GM18858 (cell line): Measurements from ENCODE around the gene SLX4IP.

Source experiments
- ATAC-seq: cut with Tn5 transposase; IDR thresholded peaks from one replicate; pipeline ENCODE4 v1.9.1; 2021; ENCODE audit not compliant: unreplicated experiment

SLX4IP gene

GRCh38 chr20:10428008-10428407, 7.1 kb upstream of the SLX4IP start:
- no peak for ATAC-seq

GRCh38 chr20:10429443-10429981, 5.6 kb upstream of the SLX4IP start:
- no peak for ATAC-seq

- no peak for ATAC-seq
These were observed 5.1 kb upstream of the SLX4IP start for GRCh38 chr20:10430000-10430466.

GRCh38 chr20:10430704-10431103, 4.4 kb upstream of the SLX4IP start:
- no peak for ATAC-seq

GRCh38 chr20:10432079-10432478, 3.0 kb upstream of the SLX4IP start:
- no peak for ATAC-seq

- no peak for ATAC-seq
These were observed 2.0 kb upstream of the SLX4IP start for GRCh38 chr20:10433014-10433622.

- peak; percentile 34 for ATAC-seq
These were observed 1.3 kb upstream of the SLX4IP start, which contains the start of gene MKKS for GRCh38 chr20:10433623-10434466. Gene MKKS, minus strand, starts transcription at chr20:10434222. Its CDS starts 20,708 bp downstream, at chr20:10413514.

GRCh38 chr20:10434467-10434831, 656 bp upstream of the SLX4IP start:
- peak; percentile 27 for ATAC-seq

GRCh38 chr20:10436053-10436699, 1.1 kb downstream of the SLX4IP start:
- no peak for ATAC-seq

GRCh38 chr20:10438217-10438616, 3.1 kb downstream of the SLX4IP start:
- no peak for ATAC-seq

GRCh38 chr20:10443936-10444335, 8.8 kb downstream of the SLX4IP start:
- ATAC-seq, result no peak

- ATAC-seq, result no peak
These were observed 10.7 kb downstream of the SLX4IP start for GRCh38 chr20:10445758-10446157.

GRCh38 chr20:10447028-10447427, 11.9 kb downstream of the SLX4IP start:
- peak; percentile 99 for ATAC-seq

GRCh38 chr20:10448270-10449156, 13.4 kb downstream of the SLX4IP start:
- ATAC-seq, result no peak

GRCh38 chr20:10449270-10449669, 14.2 kb downstream of the SLX4IP start:
- ATAC-seq, result no peak

GRCh38 chr20:10453241-10453640, 18.1 kb downstream of the SLX4IP start:
- ATAC-seq, result peak; percentile 87

GRCh38 chr20:10454151-10454750, 19.1 kb downstream of the SLX4IP start:
- ATAC-seq, result peak; percentile 48

- ATAC-seq, result no peak
These were observed 26.4 kb downstream of the SLX4IP start for GRCh38 chr20:10461495-10461894.

- no peak for ATAC-seq
These were observed 27.4 kb downstream of the SLX4IP start for GRCh38 chr20:10462516-10462915.

GRCh38 chr20:10463622-10464021, 28.5 kb downstream of the SLX4IP start:
- ATAC-seq, result no peak
